Gastroesophageal sphincter (tissue), 4 donors: ENCODE measurements around the gene CPN2. TPM values are rescaled to one million over a fixed set of nuclear protein-coding genes. Genes with fewer than 3 reads are reported as not detected.

Experiments
- ATAC-seq: fragments of 150-250 bp; one replicate; pipeline ENCODE4 v1.9.1; 2016; ENCODE audit warnings: mild to moderate bottlenecking, moderate library complexity
- H3K27ac ChIP-seq, 4 donors: fragments of 200-600 bp; sonication (generic) in 3 of 4; 1 replicate in 3 of 4; 2 replicates in 1 of 4; pipeline ENCODE4 v1.5.1; 2016 to 2019
- H3K27me3 ChIP-seq: fragments of 200-600 bp; sonication (generic); one replicate; pipeline ENCODE4 v1.5.1; 2019
- H3K36me3 ChIP-seq, 2 donors: fragments of 200-600 bp; sonication (generic); one replicate each; pipeline ENCODE4 v1.5.1; 2019; ENCODE audit warnings: control low read depth in 1 of 2
- H3K4me1 ChIP-seq, 3 donors: fragments of 200-600 bp; sonication (generic); 1 replicate in 2 of 3; 2 replicates in 1 of 3; pipeline ENCODE4 v1.5.1; 2016 to 2019; ENCODE audit warnings: control low read depth in 2 of 3
- H3K4me3 ChIP-seq, 2 donors: fragments of 200-600 bp; sonication (generic); one replicate each; pipeline ENCODE4 v1.5.1; 2019; ENCODE audit warnings: mild to moderate bottlenecking in 1 of 2, moderate library complexity in 1 of 2
- H3K9me3 ChIP-seq, 3 donors: fragments of 200-600 bp; sonication (generic); one replicate each; pipeline ENCODE4 v1.5.1; 2017 to 2019; ENCODE audit warnings: control low read depth in 2 of 3
- CTCF ChIP-seq, 4 experiments: fragments of 200-600 bp in 2 of 4; fragments of 450-650 bp in 2 of 4; sonication (generic) in 1 of 4; IDR thresholded peaks; one replicate each; pipeline ENCODE4 v1.5.1; 2017 to 2019; ENCODE audit warnings: antibody characterized with exemption in 4 of 4, mild to moderate bottlenecking in 2 of 4, moderate library complexity in 2 of 4
- EP300 ChIP-seq: sonication (generic); formaldehyde crosslinking; IDR thresholded peaks from one replicate; pipeline ENCODE4 v1.6.1; 2017; ENCODE audit warnings: antibody characterized with exemption, mild to moderate bottlenecking
- POLR2A ChIP-seq, 2 donors: fragments of 450-650 bp; IDR thresholded peaks; one replicate each; pipeline ENCODE4 v1.6.1; 2017; ENCODE audit warnings: antibody characterized with exemption in 2 of 2, mild to moderate bottlenecking in 2 of 2, moderate library complexity in 1 of 2
- POLR2AphosphoS5 ChIP-seq: sonication (generic); formaldehyde crosslinking; IDR thresholded peaks from one replicate; pipeline ENCODE4 v1.6.1; 2017; ENCODE audit warnings: antibody characterized with exemption
- WGBS, 2 donors: methylation state at CpG; one replicate each; pipeline ENCODE4 v1.1.5; 2018; ENCODE audit warnings: low coverage in 1 of 2; 5-methylcytosine and 5-hydroxymethylcytosine counted together
- total RNA-seq, 4 donors: library from RNA; depleted of rRNA; stranded (reverse); fragments of >200 nt; gene quantifications; one replicate each; pipeline ENCODE4 v1.1.0, GENCODE V29; 2016

CPN2 gene
- total RNA-seq, 4 donors from 2014 or later = not detected

- ATAC-seq = no peak
- no peaks in the 10 kb centered on the region for H3K36me3 ChIP-seq
- no peak overlapping the region for H3K27ac ChIP-seq
- no peak overlapping the region for H3K4me3 ChIP-seq
- TF ChIP-seq POLR2A (IDR thresholded peaks at IDR 0.05) (no peak), POLR2AphosphoS5 (no peak), EP300 (no peak), CTCF (IDR thresholded peaks at IDR 0.05) (no peak)
- H3K9me3 ChIP-seq = no peaks in the 10 kb centered on the region
- peaks cover 11% of the 10 kb centered on the region for H3K27me3 ChIP-seq
- peaks cover 0 to 47% (median 10%) of the 10 kb centered on the region in 3 donors for H3K4me1 ChIP-seq
- 88% methylated on average over 4 of the region's 5 CpGs; no CpG with 5 or more reads in 1 of the 2 donors for WGBS, 2 donors
These were observed 23.7 kb downstream of the CPN2 start for GRCh38 chr3:194327218-194328052.

DNA sequence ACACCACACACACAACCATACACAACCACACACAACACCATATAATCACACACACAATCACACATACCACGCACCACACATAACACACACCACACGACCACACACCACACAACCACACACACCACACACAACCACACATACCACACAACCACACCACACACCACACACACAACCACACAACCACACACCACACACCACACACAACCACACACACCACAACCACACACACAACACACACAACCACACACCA lies 24.2 kb downstream of the CPN2 start:
- whole genome bisulfite sequencing, 2 donors = 50 to 87% methylated on average over 2 of the region's 2 CpGs
- no peaks in the 10 kb centered on the region for H3K9me3 ChIP-seq
- TF ChIP-seq POLR2A (IDR thresholded peaks at IDR 0.05) (no peak), POLR2AphosphoS5 (no peak), CTCF (IDR thresholded peaks at IDR 0.05) (no peak), EP300 (no peak)
- H3K27me3 ChIP-seq = peaks cover 6% of the 10 kb centered on the region
- no peak for ATAC-seq
- H3K36me3 ChIP-seq = no peaks in the 10 kb centered on the region
- no peak overlapping the region for H3K4me3 ChIP-seq
- H3K4me1 ChIP-seq = peaks cover 0 to 51% (median 10%) of the 10 kb centered on the region in 3 donors
- H3K27ac ChIP-seq = no peak overlapping the region

DNA sequence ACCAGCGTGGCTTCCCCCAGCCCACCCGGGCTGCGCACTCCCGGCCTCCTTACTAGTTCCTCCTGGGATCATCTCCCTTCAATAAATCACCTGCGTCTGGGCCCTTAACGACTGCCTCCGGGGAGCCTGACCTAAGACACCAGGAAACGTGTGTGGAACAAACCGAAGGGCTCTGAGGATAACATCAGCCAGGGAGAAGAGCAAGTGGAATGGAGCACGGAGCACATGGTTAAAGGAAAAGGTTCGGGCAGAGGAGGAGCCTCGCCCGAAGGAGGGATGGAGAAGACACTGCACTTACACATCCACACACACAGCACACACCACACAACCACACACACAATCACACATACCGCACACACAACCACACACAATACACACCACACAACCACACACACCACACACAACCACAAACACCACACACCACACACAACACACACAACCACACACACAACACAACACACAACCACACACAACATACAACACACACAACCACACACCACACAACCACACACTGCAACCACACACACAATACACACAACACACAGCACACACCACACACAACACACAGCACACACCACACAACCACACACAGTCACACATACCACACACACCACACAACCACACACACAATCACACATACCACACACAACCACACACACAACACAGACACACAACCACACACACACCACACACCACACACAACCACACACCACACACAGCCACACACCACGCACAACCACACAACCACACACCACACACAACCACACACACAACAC lies 24.7 kb downstream of the CPN2 start:
- H3K27ac ChIP-seq = no peak overlapping the region
- H3K9me3 ChIP-seq = no peaks in the 10 kb centered on the region
- H3K27me3 ChIP-seq = peaks cover 5% of the 10 kb centered on the region
- WGBS, 2 donors = 60 to 82% methylated on average over 1 to 2 of the region's 15 CpGs
- H3K4me3 ChIP-seq = no peak overlapping the region
- TF ChIP-seq CTCF (IDR thresholded peaks at IDR 0.05) = no peak
- no peak for TF ChIP-seq POLR2AphosphoS5
- no peak for TF ChIP-seq EP300
- TF ChIP-seq POLR2A (IDR thresholded peaks at IDR 0.05) = no peak
- peaks cover 0 to 48% (median 10%) of the 10 kb centered on the region in 3 donors for H3K4me1 ChIP-seq
- no peaks in the 10 kb centered on the region for H3K36me3 ChIP-seq
- no peak for ATAC-seq

- Histone ChIP-seq H3K4me1 (peaks cover 0 to 40% (median 10%) of the 10 kb centered on the region in 3 donors), H3K4me3 (no peak overlapping the region), H3K36me3 (no peaks in the 10 kb centered on the region), H3K9me3 (no peaks in the 10 kb centered on the region), H3K27me3 (peaks cover 5% of the 10 kb centered on the region), H3K27ac (no peak overlapping the region)
- no peak for ATAC-seq
- TF ChIP-seq POLR2AphosphoS5 (no peak), CTCF (IDR thresholded peaks at IDR 0.05) (no peak), POLR2A (IDR thresholded peaks at IDR 0.05) (no peak), EP300 (no peak)
- WGBS, 2 donors = 60 to 100% methylated on average over 1 of the region's 15 CpGs
These were observed 25.5 kb downstream of the CPN2 start for GRCh38 chr3:194325424-194326153.
